ENCODE data around the gene ECD. TPM values are rescaled to one million over a fixed set of nuclear protein-coding genes. Genes with fewer than 3 reads are reported as not detected.

The ECD gene
- total RNA-seq, 4 donors from 2014 or later: 22.9 to 57.8 (median 32.9) TPM

DNA sequence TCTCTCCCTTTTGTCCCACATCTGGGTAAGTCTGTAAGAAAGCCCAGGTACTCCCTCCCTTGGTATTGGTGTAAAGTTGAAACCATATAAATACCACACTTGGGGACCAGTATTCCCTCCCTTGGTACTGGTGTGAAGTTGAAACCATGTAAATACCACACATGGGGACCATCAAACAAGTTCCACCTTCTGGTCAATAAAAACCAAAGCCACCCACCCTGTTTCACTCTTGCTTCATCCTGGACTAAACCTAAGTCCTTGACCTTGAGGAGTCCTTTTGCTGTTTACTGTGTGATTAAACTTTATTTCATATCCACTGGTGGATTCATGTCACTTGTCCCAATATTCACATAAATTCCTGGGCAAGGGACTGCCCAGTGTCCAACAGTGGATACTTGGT is 79.5 kb downstream of the ECD start:
- Histone ChIP-seq H3K4me3 (no peak overlapping the region), H3K4me1 (peaks cover 0 to 7% (median 0%) of the 10 kb centered on the region in 4 donors), H3K36me3 (no peaks in the 10 kb centered on the region), H3K27me3 (no peaks in the 10 kb centered on the region), H3K9me3 (no peaks in the 10 kb centered on the region), H3K27ac (no peak overlapping the region)
- TF ChIP-seq POLR2A (IDR thresholded peaks at IDR 0.05): no peak
- TF ChIP-seq CTCF (IDR thresholded peaks at IDR 0.05): no peak
- DNase-seq: no peak

GRCh38 chr10:73086816-73087215 is 81.0 kb downstream of the ECD start:
- Histone ChIP-seq H3K9me3 (no peaks in the 10 kb centered on the region), H3K4me3 (no peak overlapping the region), H3K27ac (no peak overlapping the region), H3K36me3 (no peaks in the 10 kb centered on the region), H3K27me3 (no peaks in the 10 kb centered on the region), H3K4me1 (peaks cover 0 to 12% (median 0%) of the 10 kb centered on the region in 4 donors)
- TF ChIP-seq CTCF (IDR thresholded peaks at IDR 0.05): no peak
- TF ChIP-seq POLR2A (IDR thresholded peaks at IDR 0.05): no peak
- DNase-seq: no peak

- Histone ChIP-seq H3K9me3 (no peaks in the 10 kb centered on the region), H3K36me3 (no peaks in the 10 kb centered on the region), H3K27me3 (no peaks in the 10 kb centered on the region), H3K27ac (no peak overlapping the region), H3K4me1 (peaks cover 0 to 12% (median 0%) of the 10 kb centered on the region in 4 donors), H3K4me3 (no peak overlapping the region)
- no peak for DNase-seq
- TF ChIP-seq POLR2A (IDR thresholded peaks at IDR 0.05) (no peak), CTCF (IDR thresholded peaks at IDR 0.05) (no peak)
Observed at GRCh38 chr10:73084209-73084608, 83.6 kb downstream of the ECD start.

Small RNA genes lying within 50 kb of the gene (small RNA-seq; reads per million reads assigned to genes)
- gene RF00019 (0 reads per million in 2 donors), gene SNORA11F (0.70 to 3.6 reads per million in 2 donors)

Other genes starting within 250 kb of the ECD start
- gene PLA2G12B, start 213.2 kb downstream of the ECD start, total RNA-seq: 10 to 100 TPM in 3 of 4 donors, 1 to 10 TPM in 1; 6.6 to 94.6 (median 68.1) TPM
- gene P4HA1, start 71.1 kb downstream of the ECD start, total RNA-seq: 10 to 100 TPM; 13.9 to 19.0 (median 15.2) TPM
- 1 to 10 TPM; 1.9 to 4.0 (median 2.6) TPM for gene NUDT13, start 57.6 kb downstream of the ECD start, total RNA-seq
- gene FAM149B1, start 111 bp upstream of the ECD start, total RNA-seq: 10 to 100 TPM in 2 of 4 donors, 1 to 10 TPM in 2; 7.4 to 21.6 (median 13.2) TPM
- gene DNAJC9, start 79.2 kb upstream of the ECD start, total RNA-seq: 10 to 100 TPM; 13.8 to 47.0 (median 17.0) TPM
- 10 to 100 TPM; 39.8 to 69.3 (median 40.1) TPM for gene MRPS16, start 84.6 kb upstream of the ECD start, total RNA-seq
- 1 to 10 TPM in 3 of 4 donors, under 1 TPM in 1; 0.88 to 5.8 (median 2.5) TPM for gene CFAP70, start 190.9 kb upstream of the ECD start, total RNA-seq
- 10 to 100 TPM; 51.9 to 70.1 (median 58.4) TPM for gene ANXA7, start 246.1 kb upstream of the ECD start, total RNA-seq